ENCODE results near the gene THAP10. TPM values are rescaled to one million over a fixed set of nuclear protein-coding genes. Genes with fewer than 3 reads are reported as not detected.

THAP10 gene
- total RNA-seq, 1 donor = 1.1 TPM

DNA sequence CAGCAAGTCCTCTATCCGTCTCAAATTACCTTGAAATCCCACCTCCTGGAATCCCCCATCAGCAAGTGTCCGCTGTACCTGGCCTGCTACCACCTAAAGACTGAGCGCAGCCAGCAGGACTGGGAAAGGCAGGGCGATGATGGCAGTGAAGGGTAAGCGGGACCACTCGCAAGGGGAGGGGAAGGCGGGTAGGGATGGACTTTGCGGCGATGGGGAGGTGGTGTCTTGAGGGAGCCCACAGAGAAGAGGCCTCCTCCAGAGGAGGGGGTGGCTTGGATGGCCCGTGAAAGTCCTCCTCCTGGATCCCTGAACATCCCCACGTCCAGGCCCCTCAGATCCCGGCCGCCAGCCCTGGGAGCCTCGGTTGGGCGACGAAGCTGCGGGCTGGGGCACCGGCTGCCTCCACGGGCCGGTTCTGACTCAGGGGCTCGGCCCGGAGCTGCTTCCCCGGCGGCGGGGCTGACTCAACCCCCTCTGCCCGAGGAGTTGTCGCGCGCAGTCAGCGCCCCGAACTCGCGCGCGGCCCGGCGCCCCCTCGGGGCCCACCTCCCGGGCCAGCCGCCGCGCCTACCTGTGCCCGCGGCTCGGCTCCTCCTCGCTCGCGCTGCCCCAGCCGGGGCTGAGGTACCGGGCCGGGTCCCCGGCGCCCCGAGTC lies 38.8 kb downstream of the THAP10 start:
- H3K36me3 ChIP-seq (ENCODE audit: insufficient read depth, low read length) = peaks cover 19% of the 10 kb centered on the region
- peak; percentile 95 for DNase-seq (ENCODE audit: insufficient read length, low spot score, missing footprints)
- no peaks in the 10 kb centered on the region for H3K9me3 ChIP-seq (ENCODE audit: low read depth, low read length)
- H3K27me3 ChIP-seq (ENCODE audit: insufficient read depth, low read length) = no peaks in the 10 kb centered on the region
- no peak for TF ChIP-seq CTCF (IDR thresholded peaks at IDR 0.05; ENCODE audit: extremely low read depth, low read depth, low read length)
- H3K4me2 ChIP-seq (ENCODE audit: insufficient read depth, low read length) = peak overlapping the region; percentile 93
- peak overlapping the region; percentile 97 for H3K27ac ChIP-seq (ENCODE audit: low read depth, low read length)
- H4K20me1 ChIP-seq (ENCODE audit: insufficient read depth, low read length) = peaks cover 16% of the 10 kb centered on the region
- peak overlapping the region; percentile 97 for H3K4me3 ChIP-seq (ENCODE audit: insufficient read depth, low read length)
- peaks cover 44% of the 10 kb centered on the region for H3K79me2 ChIP-seq (ENCODE audit: insufficient read depth, low read length)
- H2AFZ ChIP-seq (ENCODE audit: low read length) = peak overlapping the region; percentile 79
- H3K4me1 ChIP-seq (ENCODE audit: insufficient read depth, low read length) = peaks cover 60% of the 10 kb centered on the region

- H3K4me3 ChIP-seq (ENCODE audit: insufficient read depth, low read length) = peak overlapping the region; percentile 97
- H3K27me3 ChIP-seq (ENCODE audit: insufficient read depth, low read length) = no peaks in the 10 kb centered on the region
- H3K4me1 ChIP-seq (ENCODE audit: insufficient read depth, low read length) = peaks cover 57% of the 10 kb centered on the region
- peak overlapping the region; percentile 97 for H3K27ac ChIP-seq (ENCODE audit: low read depth, low read length)
- H3K36me3 ChIP-seq (ENCODE audit: insufficient read depth, low read length) = peaks cover 19% of the 10 kb centered on the region
- no peaks in the 10 kb centered on the region for H3K9me3 ChIP-seq (ENCODE audit: low read depth, low read length)
- TF ChIP-seq CTCF (IDR thresholded peaks at IDR 0.05; ENCODE audit: extremely low read depth, low read depth, low read length) = no peak
- peak overlapping the region; percentile 93 for H3K4me2 ChIP-seq (ENCODE audit: insufficient read depth, low read length)
- peak overlapping the region; percentile 79 for H2AFZ ChIP-seq (ENCODE audit: low read length)
- peaks cover 50% of the 10 kb centered on the region for H3K79me2 ChIP-seq (ENCODE audit: insufficient read depth, low read length)
- DNase-seq (ENCODE audit: insufficient read length, low spot score, missing footprints) = peak; percentile 97
- peaks cover 16% of the 10 kb centered on the region for H4K20me1 ChIP-seq (ENCODE audit: insufficient read depth, low read length)
Measured at GRCh38 chr15:70852501-70853317, 39.5 kb downstream of the THAP10 start.

GRCh38 chr15:70851889-70852288 lies 40.3 kb downstream of the THAP10 start:
- H4K20me1 ChIP-seq (ENCODE audit: insufficient read depth, low read length) = peaks cover 17% of the 10 kb centered on the region
- H3K4me3 ChIP-seq (ENCODE audit: insufficient read depth, low read length) = peak overlapping the region; percentile 97
- peaks cover 57% of the 10 kb centered on the region for H3K79me2 ChIP-seq (ENCODE audit: insufficient read depth, low read length)
- no peaks in the 10 kb centered on the region for H3K9me3 ChIP-seq (ENCODE audit: low read depth, low read length)
- H2AFZ ChIP-seq (ENCODE audit: low read length) = no peak overlapping the region
- TF ChIP-seq CTCF (IDR thresholded peaks at IDR 0.05; ENCODE audit: extremely low read depth, low read depth, low read length) = no peak
- H3K36me3 ChIP-seq (ENCODE audit: insufficient read depth, low read length) = peaks cover 19% of the 10 kb centered on the region
- peak overlapping the region; percentile 97 for H3K27ac ChIP-seq (ENCODE audit: low read depth, low read length)
- H3K4me2 ChIP-seq (ENCODE audit: insufficient read depth, low read length) = peak overlapping the region; percentile 93
- no peak for DNase-seq (ENCODE audit: insufficient read length, low spot score, missing footprints)
- H3K27me3 ChIP-seq (ENCODE audit: insufficient read depth, low read length) = no peaks in the 10 kb centered on the region
- peaks cover 49% of the 10 kb centered on the region for H3K4me1 ChIP-seq (ENCODE audit: insufficient read depth, low read length)

Measured in osteoblast (primary cell).